Ovary (tissue), 3 donors: Measurements from ENCODE around the gene ACOT7.
"Not testable (repeated sequence)": the region's sequence is repeated elsewhere in the genome, so short reads cannot be mapped to it uniquely, and the experiment has no call there.

Source experiments
- CTCF ChIP-seq, 3 donors: fragments of 450-650 bp in 2 of 3; fragments of 200-600 bp in 1 of 3; IDR thresholded peaks; one replicate each; pipeline versions ENCODE4 v1.5.1 to v1.8.0; 2016 to 2022; ENCODE audit warnings: antibody characterized with exemption in 3 of 3, mild to moderate bottlenecking in 1 of 3
- EP300 ChIP-seq: sonication (generic); formaldehyde crosslinking; IDR thresholded peaks from one replicate; pipeline ENCODE4 v1.6.1; 2017; ENCODE audit warnings: antibody characterized with exemption
- POLR2A ChIP-seq: fragments of 450-650 bp; IDR thresholded peaks from one replicate; pipeline ENCODE4 v1.6.1; 2017; ENCODE audit warnings: antibody characterized with exemption, mild to moderate bottlenecking, moderate library complexity
- donor health status: DM: no; HTN: no; CAD: no.

GRCh38 chr1:6437012-6437700, 43.6 kb upstream of the ACOT7 start:
- TF ChIP-seq POLR2A; EP300; CTCF (IDR thresholded peaks at IDR 0.05): not testable (repeated sequence)
